HEK293T (cell line): ENCODE data around the gene GPR137B.

ENCODE experiments used
- BHLHE40 ChIP-seq: fragments of 450-650 bp; IDR thresholded peaks from 2 replicates; pipeline ENCODE4 v1.6.1; 2016; ENCODE audit warnings: mild to moderate bottlenecking, moderate library complexity, borderline replicate concordance
- ELF4 ChIP-seq: fragments of 450-650 bp; IDR thresholded peaks from 2 replicates; pipeline ENCODE4 v1.6.1; 2017; ENCODE audit warnings: antibody characterized with exemption
- HDGF ChIP-seq: fragments of 450-650 bp; IDR thresholded peaks from 2 replicates; pipeline ENCODE4 v1.6.1; 2017; ENCODE audit warnings: antibody characterized with exemption, borderline replicate concordance
- LEF1 ChIP-seq: fragments of 450-650 bp; IDR thresholded peaks from 2 replicates; pipeline ENCODE4 v1.6.1; 2017; ENCODE audit warnings: mild to moderate bottlenecking, borderline replicate concordance
- SP1 ChIP-seq: fragments of 450-650 bp; IDR thresholded peaks from 2 replicates; pipeline ENCODE4 v1.6.1; 2017
- SUZ12 ChIP-seq: fragments of 450-650 bp; IDR thresholded peaks from 2 replicates; pipeline ENCODE4 v1.6.1; 2016; ENCODE audit warnings: mild to moderate bottlenecking
- ZNF384 ChIP-seq: fragments of 450-650 bp; IDR thresholded peaks from 2 replicates; pipeline ENCODE4 v1.6.1; 2016

GRCh38 chr1:236160540-236161127, 18.3 kb downstream of the GPR137B start:
- TF ChIP-seq BHLHE40 = no peak
- TF ChIP-seq SUZ12 = no peak
- TF ChIP-seq HDGF = no peak
- no peak for TF ChIP-seq SP1
- no peak for TF ChIP-seq ZNF384
- no peak for TF ChIP-seq ELF4
- TF ChIP-seq LEF1 = no peak
